ENCODE data around the gene OLFML2A.
A peak's percentile ranks its signal among the peaks of the same experiment; 100 is the strongest.

The OLFML2A gene

GRCh38 chr9:124835026-124835557, 58.2 kb downstream of the OLFML2A start:
- CTCF ChIA-PET = interaction anchor here (0.7 to 31.1 kb wide), 7 partner anchors 12 to 298 kb away, joined by 3 to 1257 read pairs (median 4); partner anchors contain the start of genes NR6A1, OLFML2A and WDR38
- Histone ChIP-seq H3K4me1 (ENCODE audit: control insufficient read depth, insufficient read depth, low read length) (peaks cover 7% of the 10 kb centered on the region; the same call in 1 of the 2 replicates), H3K27ac (ENCODE audit: extremely low read depth, low read depth, low read length) (peak overlapping the region; percentile 72; the same call in 1 of the 2 replicates), H3K36me3 (ENCODE audit: control insufficient read depth in 2 of 2, insufficient read depth in 1 of 2, low read length in 2 of 2) (no peaks in the 10 kb centered on the region), H3K9me3 (ENCODE audit: control insufficient read depth, insufficient read depth, low read depth, low read length) (no peaks in the 10 kb centered on the region), H3K4me3 (ENCODE audit: low read depth, low read length) (no peak overlapping the region)
- POLR2A ChIA-PET = interaction anchor here (0.6 to 1.7 kb wide), 7 partner anchors 16 to 872 kb away, joined by 3 to 13 read pairs (median 3); partner anchors contain the start of genes MAPKAP1 and NR6A1
- TF ChIP-seq ZNF660 (tag by site-specific recombination; IDR thresholded peaks at IDR 0.05) (peak; percentile 54; the same call in 1 of the 2 replicates), SP2 (tag by site-specific recombination; IDR thresholded peaks at IDR 0.05) (no peak), ZNF423 (tag by site-specific recombination; IDR thresholded peaks at IDR 0.05) (peak; percentile 20; the same call in 1 of the 2 replicates), ZNF76 (tag by site-specific recombination; IDR thresholded peaks at IDR 0.05; ENCODE audit: borderline replicate concordance, low read depth) (no peak), ZNF558 (tag by site-specific recombination; IDR thresholded peaks at IDR 0.05) (0 out of 2 replicates have a peak, but pooled peaks have one; percentile 64), ZNF324 (tag by site-specific recombination; IDR thresholded peaks at IDR 0.05) (no peak), PATZ1 (tag by site-specific recombination; IDR thresholded peaks at IDR 0.05) (no peak), ZNF133 (tag by site-specific recombination; IDR thresholded peaks at IDR 0.05) (no peak), ZNF19 (tag by site-specific recombination; IDR thresholded peaks at IDR 0.05; ENCODE audit: low read depth) (no peak), GLI2 (tag by site-specific recombination; IDR thresholded peaks at IDR 0.05; ENCODE audit: borderline replicate concordance, low read depth) (no peak), IKZF3 (tag by site-specific recombination; IDR thresholded peaks at IDR 0.05) (no peak), REPIN1 (tag by site-specific recombination; IDR thresholded peaks at IDR 0.05; ENCODE audit: low read depth) (no peak), ZNF654 (tag by site-specific recombination; IDR thresholded peaks at IDR 0.05; ENCODE audit: low read depth) (no peak), ZNF843 (tag by site-specific recombination; IDR thresholded peaks at IDR 0.05) (no peak), ZBTB20 (tag by site-specific recombination; IDR thresholded peaks at IDR 0.05) (peak; percentile 35; the same call in 1 of the 2 replicates), ZSCAN30 (tag by site-specific recombination; IDR thresholded peaks at IDR 0.05) (0 out of 2 replicates have a peak, but pooled peaks have one; percentile 17), ZSCAN23 (tag by site-specific recombination; IDR thresholded peaks at IDR 0.05) (no peak), ZNF138 (tag by site-specific recombination; IDR thresholded peaks at IDR 0.05; ENCODE audit: borderline replicate concordance) (no peak), ZBTB8A (tag by site-specific recombination; IDR thresholded peaks at IDR 0.05) (peak; percentile 20; the same call in 1 of the 2 replicates), ZNF571 (tag by site-specific recombination; IDR thresholded peaks at IDR 0.05) (no peak), SCRT2 (tag by site-specific recombination; IDR thresholded peaks at IDR 0.05) (peak; percentile 87), FEZF1 (tag by site-specific recombination; IDR thresholded peaks at IDR 0.05) (no peak), ZNF658 (tag by site-specific recombination; IDR thresholded peaks at IDR 0.05) (no peak), EGR2 (tag by site-specific recombination; IDR thresholded peaks at IDR 0.05; ENCODE audit: low read depth) (0 out of 2 replicates have a peak, but pooled peaks have one; percentile 5), GLIS2 (tag by site-specific recombination; IDR thresholded peaks at IDR 0.05) (peak; percentile 37; the same call in 1 of the 2 replicates), ZNF596 (tag by site-specific recombination; IDR thresholded peaks at IDR 0.05) (no peak), KLF1 (tag by site-specific recombination; IDR thresholded peaks at IDR 0.05) (no peak), ZNF404 (tag by site-specific recombination; IDR thresholded peaks at IDR 0.05) (no peak), ZNF292 (tag by site-specific recombination; IDR thresholded peaks at IDR 0.05; ENCODE audit: borderline replicate concordance, low read depth) (no peak), TSHZ1 (tag by site-specific recombination; IDR thresholded peaks at IDR 0.05; ENCODE audit: borderline replicate concordance) (no peak), ZNF112 (tag by site-specific recombination; IDR thresholded peaks at IDR 0.05) (no peak), ZSCAN5A (tag by site-specific recombination; IDR thresholded peaks at IDR 0.05) (no peak)

Measured in HEK293 (cell line).